HG02884 (cell line): ENCODE measurements around the gene OR6K3.
"Not testable (repeated sequence)": the region's sequence is repeated elsewhere in the genome, so short reads cannot be mapped to it uniquely, and the experiment has no call there.

Experiments
- ATAC-seq: cut with Tn5 transposase; IDR thresholded peaks from one replicate; pipeline ENCODE4 v1.9.1; 2021; ENCODE audit warnings: mild to moderate bottlenecking, moderate library complexity; ENCODE audit not compliant: unreplicated experiment

Gene OR6K3

DNA sequence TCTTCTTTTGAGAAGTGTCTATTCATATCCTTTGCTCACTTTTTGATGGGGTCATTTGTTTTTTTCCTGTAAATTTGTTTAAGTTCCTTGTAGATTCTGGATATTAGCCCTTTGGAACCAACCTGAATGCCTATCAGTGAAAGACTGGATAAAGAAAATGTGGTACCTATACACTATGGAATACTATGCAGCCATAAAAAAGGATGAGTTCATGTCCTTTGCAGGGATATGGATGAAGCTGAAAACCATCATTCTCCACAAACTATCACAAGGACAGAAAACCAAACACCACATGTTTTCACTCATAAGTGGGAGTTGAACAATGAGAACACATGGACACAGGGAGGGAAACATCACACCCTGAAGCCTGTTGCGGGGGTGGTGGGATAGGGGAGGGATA, 32.2 kb downstream of the OR6K3 start:
- ATAC-seq = not testable (repeated sequence)

DNA sequence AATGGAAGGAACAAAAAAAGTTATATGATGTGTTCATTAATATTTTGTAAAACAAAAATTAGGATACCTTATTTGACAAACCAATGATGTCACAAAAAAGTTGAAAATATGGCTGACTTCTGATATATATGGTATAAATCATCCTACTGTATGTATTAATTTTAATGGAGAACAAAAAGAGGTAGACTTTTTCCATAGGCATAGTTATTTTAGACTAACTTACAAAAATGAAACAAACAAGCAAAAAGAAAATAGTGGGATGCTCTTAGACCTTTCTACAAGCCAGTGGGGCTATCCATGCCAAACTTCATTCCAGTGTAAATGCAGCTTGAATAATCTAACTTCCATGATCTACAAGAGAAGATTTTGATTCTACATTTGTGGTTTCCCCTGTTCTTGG, 33.5 kb downstream of the OR6K3 start:
- no peak for ATAC-seq

DNA sequence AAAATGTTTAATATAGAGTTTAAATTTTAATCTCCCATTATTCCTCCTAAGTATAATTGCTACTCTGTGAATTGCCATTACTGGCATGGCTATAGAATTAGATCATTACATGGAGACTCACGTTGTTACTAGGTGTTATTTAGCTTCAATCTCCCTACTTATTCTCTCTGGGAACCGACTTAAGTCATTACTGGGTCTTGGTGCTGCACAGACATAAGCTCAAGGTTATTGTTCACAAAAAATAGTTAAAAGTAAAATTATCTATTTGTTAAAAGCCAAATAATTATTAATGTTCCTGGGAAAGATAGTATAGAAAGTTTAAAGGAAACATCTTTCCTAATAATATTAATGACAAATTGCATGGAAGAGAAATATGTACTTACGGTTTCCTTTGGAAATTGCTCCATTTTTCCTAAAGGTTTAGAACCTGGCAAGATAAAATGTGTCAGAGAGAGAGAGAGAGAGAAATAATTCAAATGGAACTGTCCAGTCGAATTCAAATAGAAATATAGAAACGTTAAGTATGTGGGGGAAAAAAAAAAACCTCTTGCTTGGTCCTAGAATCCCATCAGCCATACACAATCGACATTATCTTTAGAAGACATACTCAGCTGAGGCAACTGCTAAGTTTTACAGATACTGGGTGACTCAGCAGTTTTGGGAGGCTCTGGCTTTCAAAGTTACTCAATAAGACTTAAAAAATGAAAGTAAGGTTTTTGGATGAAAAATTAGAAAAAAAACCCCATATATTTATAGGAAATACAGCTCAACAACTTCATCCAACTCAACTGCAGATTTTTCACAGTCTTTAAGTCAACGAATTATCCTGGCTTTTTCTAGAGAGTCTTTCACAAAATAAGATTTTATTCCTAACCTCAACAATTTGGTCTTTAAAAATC, 34.2 kb downstream of the OR6K3 start, which contains the start of gene SPTA1:
SPTA1 (minus strand) TSS at position 605 of the 899 bp plus-strand sequence; CDS start at position 407, 198 bp downstream.
- ATAC-seq = no peak

DNA sequence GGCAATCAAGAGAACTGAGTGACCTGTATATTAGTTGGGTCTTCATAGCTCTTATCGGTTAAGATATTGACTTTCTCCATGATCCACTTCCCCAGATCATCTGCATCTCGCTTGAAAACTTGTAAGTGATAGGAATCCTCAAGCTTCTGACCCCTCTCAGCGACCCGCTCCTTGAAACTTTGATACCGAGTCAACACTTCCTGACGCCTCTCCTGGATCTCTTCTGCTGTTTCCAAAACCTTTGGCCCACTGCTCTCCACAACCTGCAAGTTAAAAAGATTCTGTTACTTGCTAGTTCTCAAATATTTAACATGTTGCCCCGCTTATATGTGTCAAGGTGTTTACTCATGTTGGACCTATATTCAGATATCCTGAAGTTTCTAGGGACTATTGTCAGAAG, 35.4 kb downstream of the OR6K3 start:
- ATAC-seq = no peak

DNA sequence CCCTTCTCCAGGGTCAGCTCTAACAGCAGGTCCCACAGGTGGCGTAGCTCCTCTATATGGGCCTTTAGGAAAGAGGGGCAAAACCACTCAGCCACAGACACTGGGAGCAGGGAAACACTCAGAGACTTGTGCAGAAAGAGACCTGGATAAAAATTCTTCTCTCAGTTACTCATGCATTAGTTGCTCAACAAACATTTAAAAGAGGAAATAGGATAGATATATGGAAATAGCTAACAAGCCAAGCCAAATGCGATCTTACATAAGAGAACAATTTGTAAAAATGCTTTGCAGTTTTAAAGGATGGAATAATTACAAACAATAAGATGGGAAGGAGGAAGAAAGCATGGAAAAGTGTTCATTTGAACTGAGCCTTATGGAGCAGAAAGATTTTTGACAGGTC, 38.9 kb downstream of the OR6K3 start:
- ATAC-seq = no peak

DNA sequence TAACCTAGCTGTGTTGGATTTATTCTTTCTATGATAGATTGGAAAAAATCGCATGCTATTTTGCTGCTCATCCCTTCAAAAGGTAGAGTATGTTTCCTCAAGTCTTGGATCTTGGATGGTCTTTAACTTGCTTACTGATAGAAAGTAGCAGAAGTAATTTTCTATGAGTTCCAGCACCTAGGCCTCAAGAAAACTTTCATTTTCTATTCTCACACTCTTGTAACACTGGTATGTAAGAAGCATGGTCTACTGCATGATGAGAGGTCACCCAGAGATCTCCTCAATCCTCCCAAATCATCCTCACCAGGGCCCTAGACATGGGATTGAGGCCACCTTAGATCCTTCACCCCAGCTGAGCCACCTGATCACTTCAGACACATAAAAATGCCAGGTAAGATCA, 41.2 kb downstream of the OR6K3 start:
- ATAC-seq = no peak

DNA sequence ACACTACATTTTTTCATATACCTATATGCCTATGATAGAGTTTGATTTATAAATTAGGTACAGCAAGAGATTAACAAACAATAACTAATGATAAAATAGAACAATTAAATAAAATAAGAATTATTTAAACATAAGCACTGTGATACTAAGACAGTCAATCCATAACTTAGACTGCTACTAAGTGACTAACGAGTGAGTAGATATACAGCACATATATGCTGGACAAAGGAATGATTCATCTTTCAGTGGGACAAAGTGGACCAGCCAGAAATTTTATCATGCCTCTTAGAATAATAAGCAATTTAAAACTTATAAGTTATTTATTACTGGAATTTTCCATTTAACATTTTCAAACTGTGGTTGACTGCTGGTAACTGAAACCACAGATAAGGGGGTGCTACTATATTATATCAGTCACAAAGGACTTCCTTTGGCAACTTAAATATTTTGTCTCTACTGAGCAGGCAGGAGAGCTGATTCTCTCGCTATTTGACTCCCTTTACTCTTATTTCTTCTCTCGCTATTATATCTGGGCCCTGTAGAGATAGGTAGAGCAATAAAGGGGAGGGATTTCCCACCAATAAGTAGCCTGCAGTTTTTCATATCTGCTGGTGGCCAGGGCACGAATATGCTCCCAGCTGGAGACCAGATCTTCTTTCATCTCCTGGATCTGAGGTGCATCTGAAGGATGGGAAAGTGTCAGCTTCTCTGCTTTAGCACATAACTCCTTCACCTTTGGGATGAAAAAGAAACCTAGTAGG, 44.8 kb downstream of the OR6K3 start:
- no peak for ATAC-seq

DNA sequence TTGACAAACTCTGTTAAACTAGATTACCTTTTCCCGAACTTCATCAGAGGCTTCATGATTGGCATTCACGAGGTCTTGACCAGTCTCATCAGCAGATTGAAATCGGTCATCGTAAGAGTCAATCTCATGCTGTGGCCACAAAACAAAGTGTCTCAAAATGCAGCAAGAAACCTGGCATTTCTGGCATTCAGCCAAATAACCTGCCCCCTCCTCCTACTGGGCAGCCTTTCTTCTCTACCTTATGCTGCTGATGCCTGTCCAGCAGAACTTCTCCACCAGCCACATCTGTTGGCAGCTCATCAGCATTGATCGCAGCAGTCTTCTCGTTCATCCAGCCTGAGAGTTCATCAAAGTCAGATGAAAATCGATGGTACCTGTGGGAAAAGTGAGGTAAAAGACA, 46.2 kb downstream of the OR6K3 start:
- ATAC-seq = no peak
